Esophagus muscularis mucosa (tissue), 3 donors: Measurements from ENCODE around the gene USP31.

Experiments
- POLR2A ChIP-seq: fragments of 450-650 bp; IDR thresholded peaks from one replicate; pipeline ENCODE4 v1.6.1; 2017; ENCODE audit warnings: antibody characterized with exemption, moderate library complexity, mild to moderate bottlenecking, low read depth
- POLR2AphosphoS5 ChIP-seq, 2 donors: sonication (generic); formaldehyde crosslinking; IDR thresholded peaks; one replicate each; pipeline ENCODE4 v1.6.1; 2017; ENCODE audit warnings: antibody characterized with exemption in 2 of 2
- TF ChIP-seq, protein P1 (sequence below), 3 experiments: fragments of 200-600 bp in 2 of 3; fragments of 450-650 bp in 1 of 3; sonication (generic) in 2 of 3; IDR thresholded peaks; one replicate each; pipeline ENCODE4 v1.5.1; 2017 to 2019; ENCODE audit warnings: antibody characterized with exemption in 3 of 3, mild to moderate bottlenecking in 2 of 3, moderate library complexity in 1 of 3

GRCh38 chr16:23120562-23120961 lies 28.7 kb downstream of the USP31 start:
- TF ChIP-seq, protein P1, sequence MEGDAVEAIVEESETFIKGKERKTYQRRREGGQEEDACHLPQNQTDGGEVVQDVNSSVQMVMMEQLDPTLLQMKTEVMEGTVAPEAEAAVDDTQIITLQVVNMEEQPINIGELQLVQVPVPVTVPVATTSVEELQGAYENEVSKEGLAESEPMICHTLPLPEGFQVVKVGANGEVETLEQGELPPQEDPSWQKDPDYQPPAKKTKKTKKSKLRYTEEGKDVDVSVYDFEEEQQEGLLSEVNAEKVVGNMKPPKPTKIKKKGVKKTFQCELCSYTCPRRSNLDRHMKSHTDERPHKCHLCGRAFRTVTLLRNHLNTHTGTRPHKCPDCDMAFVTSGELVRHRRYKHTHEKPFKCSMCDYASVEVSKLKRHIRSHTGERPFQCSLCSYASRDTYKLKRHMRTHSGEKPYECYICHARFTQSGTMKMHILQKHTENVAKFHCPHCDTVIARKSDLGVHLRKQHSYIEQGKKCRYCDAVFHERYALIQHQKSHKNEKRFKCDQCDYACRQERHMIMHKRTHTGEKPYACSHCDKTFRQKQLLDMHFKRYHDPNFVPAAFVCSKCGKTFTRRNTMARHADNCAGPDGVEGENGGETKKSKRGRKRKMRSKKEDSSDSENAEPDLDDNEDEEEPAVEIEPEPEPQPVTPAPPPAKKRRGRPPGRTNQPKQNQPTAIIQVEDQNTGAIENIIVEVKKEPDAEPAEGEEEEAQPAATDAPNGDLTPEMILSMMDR (IDR thresholded peaks at IDR 0.05): no peak
- TF ChIP-seq POLR2AphosphoS5 (IDR thresholded peaks at IDR 0.05) (no peak), POLR2A (no peak)
